GM18870 (cell line): ENCODE measurements around the gene MYO5A.
A peak's percentile ranks its signal among the peaks of the same experiment; 100 is the strongest.
"Not testable (repeated sequence)": the region's sequence is repeated elsewhere in the genome, so short reads cannot be mapped to it uniquely, and the experiment has no call there.

ENCODE experiments used
- ATAC-seq: cut with Tn5 transposase; IDR thresholded peaks from one replicate; pipeline ENCODE4 v1.9.1; 2021; ENCODE audit warnings: moderate library complexity; ENCODE audit not compliant: unreplicated experiment

The MYO5A gene

DNA sequence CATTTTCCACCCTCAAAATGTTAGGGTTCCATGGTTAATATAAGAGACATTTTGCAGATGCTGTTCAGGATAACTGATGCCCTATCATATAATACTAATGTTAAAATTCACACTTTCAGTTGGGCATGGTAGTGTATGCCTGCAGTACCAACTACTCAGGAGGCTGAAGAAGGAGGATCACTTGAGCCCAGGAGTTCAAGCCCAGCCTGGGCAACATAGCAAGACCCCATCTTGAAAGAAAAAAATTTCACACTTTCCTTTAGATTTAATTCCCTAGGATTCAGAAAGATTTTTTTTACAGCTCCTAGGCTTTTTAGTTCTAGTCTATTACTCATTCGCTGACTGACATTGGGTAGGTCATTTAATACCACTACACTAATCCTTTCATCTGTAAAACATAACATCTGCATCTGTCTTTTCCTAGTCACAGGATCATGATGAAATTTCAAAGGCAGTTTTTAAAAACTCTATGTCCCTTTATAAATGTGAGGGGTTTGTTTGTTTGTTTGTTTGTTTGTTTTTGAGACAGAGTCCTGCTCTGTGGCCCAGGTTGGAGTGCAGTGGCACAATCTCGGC, 103.7 kb downstream of the MYO5A start:
- no peak for ATAC-seq

DNA sequence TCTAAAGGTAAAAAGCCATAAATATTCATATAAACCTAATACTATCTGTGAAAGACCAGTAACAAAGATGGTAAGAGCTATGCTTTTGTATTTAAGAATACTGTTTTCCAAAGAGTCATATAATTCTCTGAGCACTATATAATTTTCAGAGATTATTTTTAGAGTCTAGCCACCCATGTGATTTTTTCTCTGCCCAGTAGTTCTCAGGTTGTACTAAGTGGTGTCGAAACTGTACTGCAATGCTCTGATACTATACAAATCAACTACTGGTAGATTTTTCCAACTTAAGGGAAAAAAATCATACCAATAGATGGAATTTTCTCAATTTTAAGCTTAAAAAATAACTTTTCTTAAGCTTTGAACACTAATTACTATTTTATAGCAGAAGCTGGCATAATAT, 104.8 kb downstream of the MYO5A start:
- no peak for ATAC-seq

DNA sequence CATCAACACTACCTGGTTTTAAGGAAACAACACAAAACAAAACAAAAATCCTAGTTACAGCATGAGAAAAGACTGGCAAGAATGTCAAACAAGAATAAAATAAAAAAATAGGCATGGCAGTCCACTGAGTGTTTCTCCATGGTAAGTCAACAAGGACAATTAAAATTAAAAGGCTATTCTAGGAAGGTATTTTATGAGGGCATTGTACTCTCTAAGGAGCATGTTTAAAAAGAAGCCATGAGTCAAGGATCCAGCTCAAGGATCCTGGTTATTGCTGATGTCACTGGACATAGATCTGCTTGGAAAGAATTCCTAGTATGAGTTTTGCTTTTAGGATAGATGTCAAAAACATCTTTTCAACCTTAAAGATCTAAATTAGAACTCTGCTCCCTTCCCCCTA, 106.7 kb downstream of the MYO5A start:
- ATAC-seq: no peak

DNA sequence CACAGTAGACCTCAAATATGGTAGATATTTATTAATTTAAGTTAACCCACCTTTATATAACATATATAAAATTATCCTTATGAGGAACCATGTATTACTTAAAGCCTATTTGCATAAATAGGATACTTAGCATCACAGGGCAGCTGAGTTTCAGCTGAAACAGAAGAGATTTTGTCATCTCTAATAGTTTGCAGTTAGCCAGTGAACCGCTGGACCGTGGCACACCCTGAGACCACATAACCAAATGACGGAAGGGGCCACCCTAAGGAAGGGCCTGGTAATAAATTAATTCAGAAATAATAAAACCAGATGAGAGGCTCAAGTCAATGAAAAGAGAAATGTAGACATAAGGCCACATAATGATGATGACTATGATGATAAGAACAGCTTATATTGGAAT, 107.7 kb downstream of the MYO5A start:
- no peak for ATAC-seq

DNA sequence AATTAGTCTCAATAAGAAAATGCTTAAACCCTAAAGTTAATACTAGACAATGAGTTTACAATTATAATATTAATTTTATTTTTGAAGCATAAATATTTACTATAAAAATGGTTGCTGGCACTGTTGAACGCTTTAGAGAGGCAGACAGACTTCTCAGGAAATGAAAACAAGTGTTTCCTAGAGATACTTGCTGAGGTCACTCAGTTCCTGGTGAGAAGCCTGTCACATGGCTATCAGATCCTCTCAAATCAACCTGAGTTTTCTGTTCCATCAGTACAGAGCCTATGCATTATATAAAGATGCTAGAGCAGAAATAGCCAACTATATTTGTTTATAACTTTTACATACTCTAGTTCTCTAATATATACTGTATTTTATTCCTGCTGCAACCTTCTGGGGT, 109.2 kb downstream of the MYO5A start:
- ATAC-seq: no peak

DNA sequence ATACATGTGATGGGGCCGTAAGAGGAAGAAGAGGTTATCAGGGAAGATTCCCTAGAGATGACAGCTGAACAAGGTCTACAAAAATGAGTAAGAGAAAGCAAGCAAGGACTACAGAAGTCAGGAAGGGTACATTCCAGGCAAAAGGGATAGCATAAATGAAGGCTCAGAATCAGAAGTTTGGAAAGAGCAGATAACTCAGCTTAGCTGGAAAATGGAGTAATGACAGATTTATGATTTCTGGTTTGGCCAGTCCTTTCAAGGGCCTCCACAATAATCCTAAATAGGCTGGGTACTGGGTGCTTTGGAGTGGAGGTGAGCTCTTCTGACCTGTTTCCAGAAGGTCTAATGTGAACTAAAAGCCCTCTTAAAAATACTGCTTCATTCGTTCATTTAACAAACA, 110.7 kb downstream of the MYO5A start:
- ATAC-seq: no peak

GRCh38 chr15:52417521-52417920, 111.2 kb downstream of the MYO5A start:
- no peak for ATAC-seq

- not testable (repeated sequence) for ATAC-seq
Measured at GRCh38 chr15:52416566-52416965, 112.1 kb downstream of the MYO5A start.

DNA sequence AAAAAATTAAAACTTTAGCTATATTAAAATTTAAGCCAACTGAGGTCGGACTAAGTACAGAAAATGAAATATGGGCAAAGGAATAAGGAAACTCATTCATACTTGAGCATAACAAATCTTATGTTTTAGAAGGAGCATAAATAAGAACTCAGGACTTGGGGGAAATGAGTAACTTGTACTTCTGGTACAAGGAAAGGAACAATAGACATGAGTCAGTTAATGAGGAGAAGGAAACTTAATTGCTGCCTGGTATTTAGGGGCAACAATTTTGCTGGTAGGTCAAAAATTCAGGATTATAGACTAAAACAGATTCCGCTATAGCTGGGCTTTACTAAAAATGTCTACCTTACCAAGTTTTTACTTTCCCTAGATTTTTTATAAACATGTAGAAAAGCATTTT, 113.1 kb downstream of the MYO5A start:
- ATAC-seq: no peak

DNA sequence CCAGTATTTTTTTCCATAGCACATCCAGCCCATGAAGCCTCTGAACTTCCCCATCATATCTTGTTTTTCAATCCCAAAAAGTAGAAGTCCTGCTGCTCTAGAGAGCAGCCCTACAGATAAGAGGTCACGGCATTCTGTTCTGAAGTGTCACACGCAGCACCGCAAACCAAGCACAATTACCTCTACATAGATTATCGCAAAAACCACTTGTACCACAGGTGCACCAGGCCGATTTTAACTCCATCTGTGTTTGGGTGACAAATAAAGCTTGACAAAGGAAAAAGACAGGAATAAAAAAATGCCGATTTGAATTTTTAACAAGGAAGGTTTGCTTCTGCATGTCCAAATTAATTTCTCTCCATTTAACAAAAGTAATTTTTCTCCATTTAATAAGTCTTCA, 113.7 kb downstream of the MYO5A start:
- no peak for ATAC-seq

GRCh38 chr15:52408823-52409222, 119.9 kb downstream of the MYO5A start:
- no peak for ATAC-seq

DNA sequence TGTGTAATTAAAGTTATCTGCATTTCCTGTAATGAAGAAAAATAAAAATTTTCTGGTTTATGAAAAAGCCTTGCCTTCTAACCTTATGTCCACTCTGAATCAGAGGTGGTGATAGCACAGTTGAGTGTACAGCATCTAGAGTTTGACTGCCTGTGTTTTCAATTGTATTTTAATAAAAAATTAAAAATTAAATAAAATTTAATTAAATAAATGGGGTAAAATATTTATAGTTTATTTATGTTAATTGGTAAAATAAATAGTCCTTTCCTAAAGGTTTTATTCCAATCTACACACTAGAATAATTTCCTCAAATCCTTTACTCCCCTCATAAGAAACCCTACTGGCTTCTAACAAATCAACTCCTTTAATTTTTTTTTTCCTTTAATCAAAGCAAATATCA, 121.3 kb downstream of the MYO5A start:
- no peak for ATAC-seq

DNA sequence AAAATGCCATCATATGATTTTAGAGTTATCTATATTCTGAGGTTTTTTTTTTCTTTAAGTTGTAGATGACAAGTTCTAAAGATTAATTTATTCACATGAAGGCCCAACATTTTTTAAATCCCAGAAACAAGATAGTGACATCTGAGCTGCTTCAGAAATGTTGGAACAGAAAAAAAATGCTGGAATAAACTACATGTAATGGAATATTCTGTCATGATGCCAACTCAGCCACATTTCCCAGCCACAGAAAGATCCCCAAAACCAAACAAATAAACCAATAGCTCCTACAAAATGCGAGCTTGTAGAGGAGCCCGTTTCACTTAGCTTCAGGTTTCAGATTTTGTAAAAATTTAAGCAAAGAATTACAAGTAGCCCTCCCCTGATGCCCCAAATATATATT, 122.1 kb downstream of the MYO5A start:
- no peak for ATAC-seq

GRCh38 chr15:52405856-52406255, 122.8 kb downstream of the MYO5A start:
- no peak for ATAC-seq

DNA sequence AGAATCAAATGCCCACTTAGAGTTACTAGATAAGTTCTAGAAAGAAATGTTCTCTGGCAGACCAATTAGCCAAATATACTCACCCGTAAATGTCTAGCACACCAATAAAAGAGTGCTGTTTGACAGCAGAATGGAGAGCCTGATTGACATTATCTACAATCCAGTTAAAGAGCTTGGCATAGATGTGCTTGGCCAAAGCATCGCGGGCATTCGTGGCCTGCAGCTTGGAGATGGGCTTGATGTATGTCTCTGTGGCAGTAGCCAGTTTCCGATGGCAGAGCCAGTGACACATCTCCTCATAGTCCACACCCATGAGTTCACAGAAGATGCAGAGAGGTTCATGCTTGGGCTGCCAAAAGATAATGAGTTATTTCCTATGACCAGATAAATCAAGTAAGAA, 131.6 kb downstream of the MYO5A start:
- ATAC-seq: no peak

DNA sequence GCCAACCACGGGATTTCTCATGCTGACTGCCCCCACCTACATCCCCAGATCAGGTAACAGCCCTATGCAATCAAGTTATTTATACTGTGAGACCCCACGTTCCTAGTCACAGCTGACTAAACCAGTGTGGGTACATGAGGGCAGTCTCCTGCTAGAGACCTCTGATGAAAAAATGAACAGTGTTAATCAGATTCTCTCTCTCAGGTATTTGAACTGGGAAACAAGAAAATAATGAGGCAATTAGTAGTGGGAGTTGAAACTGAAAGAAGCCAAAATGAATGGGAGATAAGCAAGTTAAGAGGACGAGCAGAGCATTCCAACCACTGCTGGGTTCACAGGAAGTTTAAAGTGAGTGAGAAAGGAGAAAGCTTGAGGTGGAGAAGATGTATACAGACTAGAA, 134.6 kb downstream of the MYO5A start:
- ATAC-seq: no peak

DNA sequence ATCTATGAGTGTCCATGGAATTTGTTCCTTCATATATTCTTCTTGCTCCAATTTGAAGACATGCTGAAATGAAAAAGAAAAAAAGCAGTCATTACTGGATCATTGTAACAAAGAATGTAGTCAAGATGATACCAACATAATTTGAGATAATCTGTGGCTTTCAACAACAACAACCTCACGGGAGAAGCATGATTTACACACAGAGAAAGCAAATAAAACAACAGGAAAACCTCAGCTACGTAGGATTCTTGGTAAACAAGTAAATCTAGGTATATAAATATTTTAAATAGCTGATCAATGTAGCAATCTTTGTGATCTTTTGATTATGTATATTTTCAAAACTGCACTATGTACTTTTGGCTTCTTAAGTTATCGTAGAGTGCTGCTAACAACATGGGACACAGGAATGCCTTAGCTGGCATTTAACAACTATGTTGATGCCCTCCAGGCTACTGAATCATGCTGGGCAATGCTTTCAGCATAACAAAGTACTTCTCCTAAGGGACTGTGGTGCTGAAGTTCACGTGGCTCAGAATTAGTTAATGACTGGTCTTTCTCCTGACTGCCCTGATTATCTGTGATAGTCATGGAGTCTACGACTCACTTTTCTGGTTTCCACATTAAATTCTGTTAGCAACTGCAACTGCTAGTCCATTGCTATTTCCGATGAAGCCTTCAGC, 136.5 kb downstream of the MYO5A start:
- ATAC-seq: no peak

- ATAC-seq: no peak
Measured at GRCh38 chr15:52391069-52391468, 137.6 kb downstream of the MYO5A start.

DNA sequence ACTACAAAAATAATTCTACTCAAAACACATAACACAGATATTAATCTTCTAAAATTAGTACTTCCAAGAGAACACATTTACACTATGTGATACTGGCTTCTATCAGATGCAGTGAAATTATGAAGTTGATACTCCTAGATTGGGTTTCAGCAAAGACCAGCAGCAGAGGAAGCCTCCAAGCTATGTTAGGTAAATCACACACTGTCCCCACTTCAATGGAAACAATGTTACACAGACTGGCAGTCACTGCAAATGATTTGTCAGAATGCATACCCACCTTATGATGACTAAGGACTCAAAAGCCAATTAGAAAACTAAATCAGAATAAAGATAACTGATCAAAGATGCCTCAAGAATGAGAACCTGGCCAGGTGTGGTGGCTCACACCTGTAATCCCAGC, 143.0 kb downstream of the MYO5A start:
- ATAC-seq: no peak

DNA sequence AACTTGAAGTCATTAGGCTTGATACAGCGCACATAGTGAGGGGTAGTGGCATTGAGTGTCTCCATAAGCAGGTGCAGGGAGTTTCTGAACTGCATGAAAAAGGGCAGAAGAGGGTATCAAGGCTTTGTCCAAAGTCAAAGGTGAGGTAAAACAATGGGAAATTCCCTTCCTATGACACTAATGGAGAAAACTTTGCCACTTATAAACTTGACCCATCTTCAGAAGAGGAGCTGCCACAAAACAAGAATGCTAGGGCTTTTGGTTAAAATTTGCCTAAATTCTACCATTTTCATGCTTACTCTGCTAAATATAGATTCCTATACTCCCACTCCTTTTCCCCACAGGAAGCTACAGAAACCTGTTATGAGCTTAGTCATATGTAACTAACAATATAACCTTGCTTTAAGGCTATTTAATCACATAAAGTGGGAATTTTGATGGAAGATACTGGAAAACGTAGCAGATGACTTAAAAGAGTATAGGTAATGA, 145.5 kb downstream of the MYO5A start:
- peak; percentile 52 for ATAC-seq

- peak; percentile 17 for ATAC-seq
Measured at GRCh38 chr15:52382647-52383046, 146.0 kb downstream of the MYO5A start.

DNA sequence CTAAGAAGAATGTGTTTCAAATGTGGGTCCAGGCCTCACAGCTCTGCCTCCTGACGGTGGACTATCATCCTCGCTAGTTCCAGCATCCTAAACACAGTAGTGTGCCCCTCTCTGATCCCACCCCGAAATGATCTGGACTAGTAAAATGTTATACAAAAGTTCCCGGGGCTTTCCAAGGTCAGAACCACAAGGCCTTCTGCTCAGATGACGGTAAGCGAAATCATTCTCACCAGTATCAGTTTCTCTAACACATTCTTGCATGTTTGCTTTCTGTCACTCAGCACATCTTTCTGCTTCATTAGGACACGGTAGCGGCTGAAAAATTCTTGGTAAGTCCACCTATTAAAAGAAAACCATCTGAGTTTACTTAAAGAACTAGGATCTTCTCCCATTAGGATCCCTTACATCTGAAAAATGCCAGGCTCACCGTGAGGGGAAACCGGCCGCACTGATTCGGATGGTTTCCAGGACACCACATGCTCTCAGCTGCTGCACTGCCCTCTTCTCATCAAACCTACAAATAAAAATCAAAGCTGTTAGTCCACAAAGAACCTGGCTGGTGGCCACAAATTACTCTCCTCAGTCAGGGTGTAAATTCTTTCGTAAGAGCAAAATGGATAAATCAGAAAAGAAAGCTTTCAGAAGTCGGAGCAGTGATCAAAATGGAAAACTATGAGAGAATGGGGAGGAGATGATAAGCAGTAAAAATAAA, 149.1 kb downstream of the MYO5A start:
- peak; percentile 57 for ATAC-seq
